Measurements from ENCODE around the gene CTSZ. TPM values are rescaled to one million over a fixed set of nuclear protein-coding genes. Genes with fewer than 3 reads are reported as not detected.
"Not testable (repeated sequence)": the region's sequence is repeated elsewhere in the genome, so short reads cannot be mapped to it uniquely, and the experiment has no call there.

The CTSZ gene
- total RNA-seq, 1 donor = 79.9 TPM

DNA sequence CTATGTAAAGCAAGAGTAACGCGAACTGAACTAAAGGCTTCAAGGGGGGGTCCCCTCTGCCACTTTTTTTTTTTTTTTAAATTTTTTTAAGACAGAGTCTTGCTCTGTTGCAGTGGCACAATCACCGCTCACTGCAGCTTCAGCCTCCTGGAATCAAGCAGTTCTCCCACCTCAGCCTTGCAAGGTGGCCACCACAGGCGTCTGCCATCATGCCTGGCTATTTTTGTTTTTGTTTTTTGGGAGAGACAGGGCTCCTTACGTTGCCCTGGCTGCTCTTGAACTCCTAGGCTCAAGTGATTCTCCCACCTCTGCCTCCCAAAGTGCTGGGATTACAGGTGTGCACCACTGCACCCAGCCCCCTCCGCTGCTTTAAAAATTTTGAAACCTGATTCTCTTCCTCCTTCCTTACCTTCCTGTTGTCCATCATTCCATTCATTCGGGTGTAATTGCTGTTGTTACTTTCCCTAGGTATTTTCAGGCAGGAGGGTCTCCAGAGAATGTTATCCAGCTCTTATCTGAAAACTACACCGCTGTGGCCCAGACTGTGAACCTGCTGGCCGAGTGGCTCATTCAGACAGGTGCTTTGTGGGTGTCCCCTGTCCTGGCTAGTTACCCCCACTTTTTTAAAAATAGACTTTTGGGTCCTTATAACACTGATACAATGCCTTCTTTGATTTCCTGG lies 20.6 kb downstream of the CTSZ start:
- DNase-seq (ENCODE audit: low read depth) = no peak
- no peak overlapping the region for H3K4me3 ChIP-seq (ENCODE audit: low read depth, low read length)
- TF ChIP-seq, protein P1, sequence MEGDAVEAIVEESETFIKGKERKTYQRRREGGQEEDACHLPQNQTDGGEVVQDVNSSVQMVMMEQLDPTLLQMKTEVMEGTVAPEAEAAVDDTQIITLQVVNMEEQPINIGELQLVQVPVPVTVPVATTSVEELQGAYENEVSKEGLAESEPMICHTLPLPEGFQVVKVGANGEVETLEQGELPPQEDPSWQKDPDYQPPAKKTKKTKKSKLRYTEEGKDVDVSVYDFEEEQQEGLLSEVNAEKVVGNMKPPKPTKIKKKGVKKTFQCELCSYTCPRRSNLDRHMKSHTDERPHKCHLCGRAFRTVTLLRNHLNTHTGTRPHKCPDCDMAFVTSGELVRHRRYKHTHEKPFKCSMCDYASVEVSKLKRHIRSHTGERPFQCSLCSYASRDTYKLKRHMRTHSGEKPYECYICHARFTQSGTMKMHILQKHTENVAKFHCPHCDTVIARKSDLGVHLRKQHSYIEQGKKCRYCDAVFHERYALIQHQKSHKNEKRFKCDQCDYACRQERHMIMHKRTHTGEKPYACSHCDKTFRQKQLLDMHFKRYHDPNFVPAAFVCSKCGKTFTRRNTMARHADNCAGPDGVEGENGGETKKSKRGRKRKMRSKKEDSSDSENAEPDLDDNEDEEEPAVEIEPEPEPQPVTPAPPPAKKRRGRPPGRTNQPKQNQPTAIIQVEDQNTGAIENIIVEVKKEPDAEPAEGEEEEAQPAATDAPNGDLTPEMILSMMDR (IDR thresholded peaks at IDR 0.05; ENCODE audit: insufficient read depth, low read depth, low read length) = no peak

DNA sequence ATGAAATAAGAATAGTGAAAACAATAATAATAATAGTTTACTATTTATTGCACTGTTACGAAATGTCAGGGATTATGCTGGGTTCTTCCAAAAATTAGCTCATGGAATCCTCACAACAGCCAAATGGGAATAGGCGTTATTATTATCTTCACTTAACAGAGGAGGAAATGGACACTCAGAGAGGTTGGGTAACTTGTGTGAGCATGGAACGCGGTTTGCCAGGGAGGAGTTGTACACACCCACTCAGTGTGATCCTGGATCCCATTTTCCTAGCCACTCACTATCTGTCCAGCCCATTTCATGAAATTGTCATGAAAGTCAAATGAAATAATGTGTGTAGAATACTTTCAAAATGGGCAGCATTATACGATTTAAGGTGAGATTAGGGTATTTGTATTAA lies 21.4 kb downstream of the CTSZ start:
- DNase-seq (ENCODE audit: low read depth) = peak; percentile 10
- TF ChIP-seq, protein P1 (IDR thresholded peaks at IDR 0.05; ENCODE audit: insufficient read depth, low read depth, low read length) = no peak
- no peak overlapping the region for H3K4me3 ChIP-seq (ENCODE audit: low read depth, low read length)

DNA sequence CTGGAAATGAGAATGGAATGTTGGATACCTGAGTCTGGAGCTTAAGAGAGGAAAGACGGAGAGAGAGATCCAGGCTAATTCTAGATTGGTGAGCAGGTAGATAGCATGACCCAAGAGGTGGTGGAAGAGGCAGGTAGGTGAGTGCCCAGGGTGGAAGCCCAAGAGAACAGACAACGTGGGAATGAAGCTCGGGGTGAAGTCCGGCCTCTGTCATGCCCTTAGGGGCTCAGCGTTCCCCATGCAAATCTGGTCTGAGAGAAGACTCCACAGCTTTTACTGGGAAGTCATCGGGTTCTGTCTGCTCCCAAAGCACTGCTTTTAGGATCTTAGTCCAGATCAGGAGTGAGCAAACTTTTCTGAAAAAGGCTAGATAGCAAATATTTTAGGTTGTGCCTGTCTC lies 22.4 kb downstream of the CTSZ start:
- no peak overlapping the region for H3K4me3 ChIP-seq (ENCODE audit: low read depth, low read length)
- DNase-seq (ENCODE audit: low read depth) = no peak
- TF ChIP-seq, protein P1 (IDR thresholded peaks at IDR 0.05; ENCODE audit: insufficient read depth, low read depth, low read length) = no peak

DNA sequence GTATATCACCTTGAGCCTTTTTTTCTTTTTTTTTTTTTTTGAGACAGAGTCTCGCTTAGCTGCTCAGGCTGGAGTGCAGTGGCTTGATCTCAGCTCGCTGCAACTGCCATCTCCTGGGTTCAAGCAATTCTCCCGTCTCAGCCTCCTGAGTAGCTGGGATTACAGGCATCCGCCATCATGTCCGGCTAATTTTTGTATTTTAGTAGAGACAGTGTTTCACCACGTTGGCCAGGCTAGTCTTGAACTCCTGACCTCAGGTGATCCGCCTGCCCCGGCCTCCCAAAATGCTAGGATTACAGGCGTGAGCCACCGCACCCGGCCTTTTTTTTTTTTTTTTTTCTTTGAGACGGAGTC lies 24.0 kb downstream of the CTSZ start:
- not testable (repeated sequence) for H3K4me3 ChIP-seq (ENCODE audit: low read depth, low read length); DNase-seq (ENCODE audit: low read depth)

DNA sequence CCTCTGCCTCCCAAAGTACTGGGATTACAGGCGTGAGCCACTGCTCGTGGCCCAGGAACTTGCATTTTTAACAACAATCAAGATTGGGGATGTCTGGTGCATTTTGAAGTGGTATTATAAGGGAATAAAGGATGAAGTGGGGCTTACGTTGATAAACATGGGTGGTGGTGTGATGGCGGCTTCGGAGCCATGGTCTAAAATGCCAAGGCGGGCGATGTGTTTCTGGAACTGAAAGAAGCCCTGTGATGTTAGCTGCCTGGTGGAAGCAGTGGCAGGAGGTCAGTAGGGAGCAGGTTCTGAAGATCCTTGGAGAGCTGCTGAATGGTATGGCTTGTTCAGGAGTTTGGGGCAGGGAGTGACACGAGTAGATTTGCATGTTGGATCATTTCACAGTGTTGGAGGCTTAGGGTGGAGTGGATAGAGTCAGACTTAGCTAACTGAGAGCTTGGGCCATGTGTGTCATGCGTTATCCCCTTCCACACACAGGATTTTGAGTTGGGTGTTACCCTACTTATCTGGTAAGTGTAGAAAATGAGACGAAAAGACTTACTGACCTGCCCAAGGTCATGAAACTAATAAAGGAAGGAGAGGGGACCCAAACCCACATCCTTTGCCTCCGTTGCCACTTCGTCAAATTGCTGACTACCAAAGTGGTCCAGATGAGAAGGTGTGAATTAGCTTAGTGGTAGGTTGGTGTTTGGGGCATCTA lies 24.5 kb downstream of the CTSZ start:
- H3K4me3 ChIP-seq (ENCODE audit: low read depth, low read length) = peak overlapping the region; percentile 77
- TF ChIP-seq, protein P1 (IDR thresholded peaks at IDR 0.05; ENCODE audit: insufficient read depth, low read depth, low read length) = no peak
- DNase-seq (ENCODE audit: low read depth) = no peak

DNA sequence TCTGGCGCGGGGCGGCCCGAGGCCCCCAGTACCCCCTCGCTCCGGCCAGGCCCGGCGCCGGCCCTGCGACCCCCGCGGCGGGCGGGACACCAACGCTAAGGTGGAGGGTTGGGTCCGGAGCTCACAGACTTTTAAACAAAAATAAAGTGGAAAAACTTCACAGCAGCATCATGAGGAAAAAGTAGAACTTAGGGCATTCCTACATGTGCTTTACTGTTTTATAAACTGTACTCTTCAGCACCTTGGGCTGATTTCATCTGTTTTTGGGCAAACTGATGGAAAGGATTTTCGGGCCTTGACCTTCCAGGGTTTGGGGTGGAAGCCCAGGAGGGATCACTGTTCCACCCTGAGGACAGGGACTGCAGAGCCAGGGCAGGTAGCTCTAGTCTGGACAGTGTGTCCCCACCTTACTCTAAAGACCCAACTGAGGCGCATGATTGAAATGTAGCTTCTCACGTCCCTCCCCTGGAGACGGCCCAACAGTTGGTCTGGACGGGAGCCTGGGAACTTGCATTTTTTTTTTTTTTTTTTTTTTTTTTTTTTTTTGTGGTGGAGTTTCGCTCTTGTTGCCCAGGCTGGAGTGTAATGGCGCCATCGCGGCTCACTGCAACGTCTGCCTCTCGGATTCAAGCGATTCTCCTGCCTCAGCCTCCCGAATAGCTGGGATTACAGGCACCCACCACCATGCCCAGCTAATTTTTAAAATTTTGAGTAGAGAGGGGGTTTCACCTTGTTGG lies 25.3 kb downstream of the CTSZ start:
- DNase-seq (ENCODE audit: low read depth) = peak; percentile 18
- TF ChIP-seq, protein P1 (IDR thresholded peaks at IDR 0.05; ENCODE audit: insufficient read depth, low read depth, low read length) = no peak
- H3K4me3 ChIP-seq (ENCODE audit: low read depth, low read length) = peak overlapping the region; percentile 77

Data from fibroblast of villous mesenchyme (primary cell).